Type B pancreatic cell (in vitro differentiated cells): ENCODE measurements around the gene DCTN3. TPM values are rescaled to one million over a fixed set of nuclear protein-coding genes. Genes with fewer than 3 reads are reported as not detected.
A peak's percentile ranks its signal among the peaks of the same experiment; 100 is the strongest.

Experiments
- DNase-seq: peaks from one replicate; pipeline ENCODE4 v3.0.0; 2021; ENCODE audit warnings: mixed read lengths; ENCODE audit not compliant: unreplicated experiment; ENCODE audit errors: extremely low spot score
- H3K27ac Mint-ChIP-seq: 2 replicates; pipeline ENCODE4 v1.8.0; 2021; ENCODE audit warnings: mild to moderate bottlenecking, mixed read lengths
- H3K27me3 Mint-ChIP-seq: 2 replicates; pipeline ENCODE4 v1.8.0; 2021; ENCODE audit warnings: mixed read lengths
- H3K36me3 Mint-ChIP-seq: 2 replicates; pipeline ENCODE4 v1.8.0; 2021; ENCODE audit warnings: mixed read lengths
- H3K4me1 Mint-ChIP-seq: one replicate; pipeline ENCODE4 v1.8.0; 2021; ENCODE audit warnings: mixed read lengths; ENCODE audit not compliant: unreplicated experiment
- H3K4me3 Mint-ChIP-seq: 2 replicates; pipeline ENCODE4 v1.8.0; 2021; ENCODE audit warnings: mild to moderate bottlenecking, mixed read lengths
- H3K9me3 Mint-ChIP-seq: 2 replicates; pipeline ENCODE4 v1.8.0; 2021; ENCODE audit warnings: mixed read lengths
- CTCF ChIP-seq: fragments of 200-600 bp; sonication (generic); conservative IDR thresholded peaks from 2 replicates; pipeline ENCODE4 v1.5.0; 2021; ENCODE audit warnings: antibody characterized with exemption, mild to moderate bottlenecking
- long read RNA-seq: library from polyadenylated mRNA; unstranded; transcript quantifications from one replicate; pipeline ENCODE4 v2.0.0, GENCODE V29; 2020
- total RNA-seq: library from RNA; stranded (reverse); gene quantifications from 2 replicates; pipeline ENCODE4 v1.2.1, GENCODE V29; 2021; ENCODE audit warnings: low replicate concordance

The DCTN3 gene
- 81.6 and 93.4 TPM in 2 replicates for total RNA-seq
- long read RNA-seq, transcript DCTN3-201 (7 exons, 808 nt), result major isoform, 30 of 47 reads
- long read RNA-seq, partial matches to known transcripts, result 2 of 47 reads
- long read RNA-seq, other reads (novel, unspliced or antisense), result 11 of 47 reads

DNA sequence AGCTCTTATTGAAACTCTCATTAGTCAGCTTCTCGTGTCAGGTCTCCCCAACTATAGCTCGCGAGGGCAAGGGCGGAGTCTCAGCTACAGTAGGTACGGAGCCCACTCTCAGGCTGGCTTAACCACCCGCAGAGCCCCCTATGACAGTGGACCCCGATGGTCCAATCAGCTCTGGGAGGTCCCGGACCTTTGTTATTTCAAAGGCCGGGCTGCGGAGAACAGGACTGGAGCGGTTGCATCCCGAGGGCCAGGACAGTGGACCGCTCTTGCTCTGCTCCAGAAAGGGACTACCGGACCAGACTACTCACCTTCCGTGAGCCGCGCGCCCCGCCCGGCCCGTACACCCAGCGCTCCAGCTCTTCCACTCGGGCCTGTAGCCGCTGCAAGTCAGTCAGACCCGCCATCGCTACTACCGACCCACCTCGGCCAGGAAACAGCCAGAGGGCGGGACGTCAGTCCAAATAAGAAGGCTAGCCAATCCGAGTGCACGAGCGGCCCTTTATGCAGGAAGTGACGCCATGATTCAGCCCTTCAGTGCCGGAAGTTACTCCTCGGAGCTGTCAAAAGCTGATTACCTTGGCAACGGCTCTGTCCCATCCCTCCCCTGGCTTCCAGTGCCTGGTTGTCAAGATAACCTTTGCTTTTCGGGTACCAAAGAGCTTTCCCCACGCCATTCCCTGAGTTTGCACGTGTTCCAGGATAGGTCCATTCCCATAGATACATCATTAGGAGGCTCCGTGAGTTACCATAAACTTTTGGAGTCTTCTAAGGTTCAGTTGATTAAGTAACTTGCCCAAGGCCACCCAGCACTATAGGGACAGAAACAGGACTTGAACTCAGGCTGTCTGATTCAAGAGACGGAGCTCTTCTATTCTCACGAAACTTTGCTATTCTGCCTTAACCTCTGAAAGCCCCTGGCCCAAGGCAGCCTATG lies at the start of gene DCTN3:
TSS of gene DCTN3 (minus strand) at position 435 of the 934 bp plus-strand sequence. CDS start at position 404, 31 bp downstream.
- H3K36me3 Mint-ChIP-seq, result peaks cover 8% of the 10 kb centered on the region
- peaks cover 25% of the 10 kb centered on the region for H3K27me3 Mint-ChIP-seq
- H3K4me1 Mint-ChIP-seq, result peaks cover 15% of the 10 kb centered on the region
- TF ChIP-seq CTCF, result no peak
- no peaks in the 10 kb centered on the region for H3K9me3 Mint-ChIP-seq
- H3K27ac Mint-ChIP-seq, result peak within 1 kb of the TSS; percentile 68
- peak; percentile 86 for DNase-seq
- peak within 1 kb of the TSS; percentile 91 for H3K4me3 Mint-ChIP-seq

GRCh38 chr9:34665381-34666250 lies 45.3 kb upstream of the DCTN3 start:
- TF ChIP-seq CTCF, result no peak

GRCh38 chr9:34665067-34665380 lies 44.7 kb upstream of the DCTN3 start:
- Mint-ChIP-seq H3K4me3 (peak overlapping the region; percentile 96), H3K27ac (peak overlapping the region; percentile 98), H3K9me3 (peaks cover 4% of the 10 kb centered on the region), H3K4me1 (peaks cover 9% of the 10 kb centered on the region), H3K27me3 (no peaks in the 10 kb centered on the region), H3K36me3 (peaks cover 19% of the 10 kb centered on the region)
- TF ChIP-seq CTCF, result no peak
- no peak for DNase-seq

More at GRCh38 chr9:34665381-34666250, 45.3 kb upstream of the DCTN3 start:
- Mint-ChIP-seq H3K27ac (peak overlapping the region; percentile 98), H3K36me3 (peaks cover 19% of the 10 kb centered on the region), H3K4me3 (peak overlapping the region; percentile 96), H3K9me3 (peaks cover 4% of the 10 kb centered on the region), H3K27me3 (no peaks in the 10 kb centered on the region), H3K4me1 (peaks cover 9% of the 10 kb centered on the region)
- peak; percentile 90 for DNase-seq

GRCh38 chr9:34664281-34665066 lies 44.2 kb upstream of the DCTN3 start:
- Mint-ChIP-seq H3K4me1 (peaks cover 9% of the 10 kb centered on the region), H3K36me3 (peaks cover 15% of the 10 kb centered on the region), H3K9me3 (peaks cover under 1% of the 10 kb centered on the region), H3K4me3 (peak overlapping the region; percentile 96), H3K27me3 (no peaks in the 10 kb centered on the region), H3K27ac (peak overlapping the region; percentile 77)
- DNase-seq, result no peak
- peak; percentile 75 for TF ChIP-seq CTCF

- Mint-ChIP-seq H3K27ac (peak overlapping the region; percentile 70), H3K4me3 (no peak overlapping the region), H3K36me3 (peaks cover 5% of the 10 kb centered on the region), H3K4me1 (peaks cover 9% of the 10 kb centered on the region), H3K27me3 (no peaks in the 10 kb centered on the region), H3K9me3 (no peaks in the 10 kb centered on the region)
- TF ChIP-seq CTCF, result no peak
- no peak for DNase-seq
Observed at GRCh38 chr9:34663303-34663605, 43.0 kb upstream of the DCTN3 start.
